ENCODE measurements around the gene AP1S2.
A peak's percentile ranks its signal among the peaks of the same experiment; 100 is the strongest.

The AP1S2 gene

DNA sequence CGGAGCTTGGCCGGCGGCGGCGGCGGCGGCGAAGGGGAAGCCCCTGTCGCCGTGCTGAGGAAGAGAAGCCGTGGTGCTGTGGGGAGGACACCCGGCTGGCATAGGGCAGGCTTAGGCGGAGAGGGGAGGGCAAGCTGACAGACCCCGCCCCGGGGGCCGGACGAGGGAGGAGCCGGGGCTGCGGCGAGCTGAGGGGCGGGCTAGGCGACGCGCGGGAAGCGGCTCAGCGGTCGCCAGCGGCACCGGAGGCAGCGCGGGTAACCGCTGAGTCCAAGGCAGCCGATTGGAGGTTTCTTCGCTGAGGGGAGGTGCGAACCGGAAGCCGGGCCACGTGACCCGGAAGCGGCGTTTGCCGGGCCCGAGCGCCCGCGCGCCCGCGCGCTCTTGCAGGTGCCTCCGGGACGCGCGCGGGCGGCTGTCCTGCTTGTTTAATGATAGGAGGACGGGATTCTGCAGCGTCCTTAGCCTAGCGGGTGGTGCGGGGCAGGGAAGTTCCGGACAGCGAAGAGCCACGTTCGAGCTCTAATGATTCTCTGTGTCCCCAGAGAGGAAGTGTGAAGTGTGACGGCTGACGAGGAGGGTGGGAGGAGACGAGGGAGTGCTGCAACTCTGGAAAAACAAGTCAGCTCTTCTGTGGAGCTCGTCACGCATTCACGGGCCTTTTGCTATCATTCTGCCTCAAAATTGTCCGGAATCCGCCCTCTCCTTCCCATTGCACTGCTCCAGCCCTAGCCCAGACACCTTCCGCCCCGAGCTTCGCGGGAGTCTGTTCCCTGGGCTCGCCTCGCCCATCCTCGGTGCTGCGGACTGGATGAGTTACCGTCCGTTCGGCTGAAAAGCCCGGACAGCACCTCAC, at the start of gene AP1S2:
Gene AP1S2, minus strand, starts transcription at position 102 of the 856 bp plus-strand sequence. CDS start 2,289 bp downstream, outside the sequence.
- DNase-seq (ENCODE audit: low read depth, low spot score): peak; percentile 37
- peak within 1 kb of the TSS; percentile 67 for H3K4me3 ChIP-seq (ENCODE audit: low read depth, low read length)
- ChIA-PET CTCF (no interaction called here), POLR2A (interaction anchor here (0.6 kb wide), 1 partner anchor 18 kb away, joined by 4 read pairs; no protein-coding TSS in a partner anchor)
- TF ChIP-seq CTCF (IDR thresholded peaks at IDR 0.05; ENCODE audit: insufficient read depth, low read length, missing control alignments): no peak

- CTCF ChIA-PET: no interaction called here
- no peak overlapping the region for H3K4me3 ChIP-seq (ENCODE audit: low read depth, low read length)
- DNase-seq (ENCODE audit: low read depth, low spot score): no peak
- no peak for TF ChIP-seq CTCF (IDR thresholded peaks at IDR 0.05; ENCODE audit: insufficient read depth, low read length, missing control alignments)
- POLR2A ChIA-PET: no interaction called here
These were observed 48.6 kb upstream of the AP1S2 start for GRCh38 chrX:15903186-15903681.

GRCh38 chrX:15895334-15895733, 40.7 kb upstream of the AP1S2 start:
- ChIA-PET POLR2A (no interaction called here), CTCF (no interaction called here)
- H3K4me3 ChIP-seq (ENCODE audit: low read depth, low read length): no peak overlapping the region
- DNase-seq (ENCODE audit: low read depth, low spot score): no peak
- no peak for TF ChIP-seq CTCF (IDR thresholded peaks at IDR 0.05; ENCODE audit: insufficient read depth, low read length, missing control alignments)

DNA sequence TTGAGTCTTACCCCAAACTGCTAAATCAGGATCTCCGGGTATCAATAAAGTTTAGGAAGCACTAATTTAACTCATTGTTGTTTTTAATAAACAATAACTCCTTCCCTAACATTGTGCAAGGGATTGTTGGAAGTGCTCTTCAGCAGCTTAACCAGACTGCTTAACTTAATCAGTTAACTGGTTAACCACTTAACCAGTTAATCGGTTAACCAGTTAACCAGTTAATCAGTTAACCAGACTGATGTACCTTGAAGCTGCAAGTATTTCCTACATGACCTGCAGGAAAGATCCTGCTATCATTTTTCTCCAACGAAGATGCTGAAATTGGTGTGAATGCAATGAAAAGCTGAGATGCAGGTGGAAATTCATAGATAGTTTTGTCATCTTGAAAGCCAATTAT, 40.1 kb upstream of the AP1S2 start:
- POLR2A ChIA-PET: no interaction called here
- CTCF ChIA-PET: no interaction called here
- no peak for TF ChIP-seq CTCF (IDR thresholded peaks at IDR 0.05; ENCODE audit: insufficient read depth, low read length, missing control alignments)
- no peak for DNase-seq (ENCODE audit: low read depth, low spot score)
- no peak overlapping the region for H3K4me3 ChIP-seq (ENCODE audit: low read depth, low read length)

DNA sequence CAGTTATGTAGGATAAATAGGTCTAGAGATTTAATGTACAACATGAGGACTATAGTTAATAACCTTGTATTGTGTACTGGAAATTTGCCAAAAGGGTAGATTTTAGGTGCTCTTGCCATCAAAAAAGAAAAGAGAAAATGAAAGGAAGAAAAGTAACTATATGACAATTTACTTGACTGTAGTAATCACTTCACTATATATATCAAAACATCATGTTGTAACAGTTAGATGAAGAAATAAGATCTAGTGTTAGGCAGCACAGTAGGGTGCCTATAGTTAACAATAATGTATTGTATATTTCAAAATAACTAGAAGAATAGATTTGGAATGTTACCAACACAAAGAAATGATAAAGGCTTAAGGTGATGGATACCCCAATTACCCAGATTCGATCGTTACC, 35.9 kb upstream of the AP1S2 start:
- DNase-seq (ENCODE audit: low read depth, low spot score): no peak
- TF ChIP-seq CTCF (IDR thresholded peaks at IDR 0.05; ENCODE audit: insufficient read depth, low read length, missing control alignments): no peak
- H3K4me3 ChIP-seq (ENCODE audit: low read depth, low read length): no peak overlapping the region
- ChIA-PET CTCF (no interaction called here), POLR2A (no interaction called here)

DNA sequence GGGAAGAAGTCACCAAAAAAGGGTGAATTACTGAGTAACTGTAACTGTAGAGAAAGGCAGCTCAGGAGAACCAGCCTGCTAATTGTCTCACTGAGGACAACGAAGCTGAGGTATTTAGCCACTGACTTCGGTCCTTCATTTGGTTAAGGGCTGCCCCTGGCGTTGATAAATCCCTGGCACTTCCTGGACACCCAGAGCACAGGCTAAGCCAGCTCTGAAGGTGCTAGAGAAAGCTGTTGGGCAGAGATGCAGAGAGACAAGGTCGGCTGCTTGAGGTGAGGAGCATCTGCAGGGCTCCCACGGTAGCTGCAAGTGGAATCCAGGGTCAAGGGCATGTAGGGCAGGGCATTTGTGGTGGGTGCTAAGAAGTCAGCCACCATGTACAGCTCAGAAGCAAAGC, 33.4 kb upstream of the AP1S2 start:
- POLR2A ChIA-PET: no interaction called here
- no peak for DNase-seq (ENCODE audit: low read depth, low spot score)

More for the DNA sequence above, 33.4 kb upstream of the AP1S2 start:
- CTCF ChIA-PET: no interaction called here
- no peak for TF ChIP-seq CTCF (IDR thresholded peaks at IDR 0.05; ENCODE audit: insufficient read depth, low read length, missing control alignments)
- H3K4me3 ChIP-seq (ENCODE audit: low read depth, low read length): no peak overlapping the region
